AG09309 (cell line): ENCODE data around the gene CDH5.

Source experiments
- DNase-seq: peaks from one replicate; pipeline ENCODE4 v3.0.0-alpha.2; 2010; ENCODE audit warnings: low read depth
- H3K4me3 ChIP-seq: 2 replicates; pipeline ENCODE4 v1.5.1; 2011; ENCODE audit warnings: mild to moderate bottlenecking, low read depth, low read length, moderate library complexity; ENCODE audit not compliant: control insufficient read depth
- TF ChIP-seq, protein P1 (sequence below): IDR thresholded peaks from 2 replicates; pipeline ENCODE4 v1.5.1; 2011; ENCODE audit warnings: mild to moderate bottlenecking, low read depth, low read length, inconsistent platforms; ENCODE audit not compliant: insufficient read depth, control insufficient read depth; ENCODE audit errors: missing control alignments

The CDH5 gene

DNA sequence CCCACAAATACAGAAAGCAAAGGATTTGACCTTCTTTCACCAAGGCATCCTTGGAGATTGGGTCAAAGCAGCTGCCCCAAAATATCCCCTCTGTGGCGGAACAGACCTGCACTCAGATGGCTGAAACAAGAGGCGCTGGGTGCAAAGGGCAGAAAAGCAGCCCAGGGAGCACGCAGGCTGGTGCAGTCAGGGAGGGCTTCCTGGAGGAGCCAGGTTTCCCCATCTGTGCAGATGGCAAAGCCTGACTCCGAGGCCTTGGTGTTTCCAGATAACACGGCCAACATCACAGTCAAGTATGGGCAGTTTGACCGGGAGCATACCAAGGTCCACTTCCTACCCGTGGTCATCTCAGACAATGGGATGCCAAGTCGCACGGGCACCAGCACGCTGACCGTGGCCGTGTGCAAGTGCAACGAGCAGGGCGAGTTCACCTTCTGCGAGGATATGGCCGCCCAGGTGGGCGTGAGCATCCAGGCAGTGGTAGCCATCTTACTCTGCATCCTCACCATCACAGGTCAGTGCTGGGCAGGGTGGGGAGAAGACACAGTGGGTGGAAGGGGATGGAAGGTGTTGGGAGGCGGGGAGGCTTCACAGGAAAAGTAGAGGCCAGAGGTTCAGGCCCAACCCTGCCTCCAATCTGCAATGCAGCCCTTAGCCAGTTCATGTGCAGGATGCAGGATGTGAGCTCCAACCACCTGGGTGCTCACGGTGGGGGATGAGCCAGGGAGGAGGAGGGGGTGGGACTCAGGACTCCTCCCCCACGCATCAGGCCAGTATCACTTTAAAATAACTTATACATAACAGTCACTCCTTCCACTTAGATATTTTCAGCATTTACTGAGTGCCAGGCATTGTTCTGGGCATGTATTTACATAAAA lies 34.3 kb downstream of the CDH5 start:
- DNase-seq = no peak
- no peak overlapping the region for H3K4me3 ChIP-seq
- TF ChIP-seq, protein P1, sequence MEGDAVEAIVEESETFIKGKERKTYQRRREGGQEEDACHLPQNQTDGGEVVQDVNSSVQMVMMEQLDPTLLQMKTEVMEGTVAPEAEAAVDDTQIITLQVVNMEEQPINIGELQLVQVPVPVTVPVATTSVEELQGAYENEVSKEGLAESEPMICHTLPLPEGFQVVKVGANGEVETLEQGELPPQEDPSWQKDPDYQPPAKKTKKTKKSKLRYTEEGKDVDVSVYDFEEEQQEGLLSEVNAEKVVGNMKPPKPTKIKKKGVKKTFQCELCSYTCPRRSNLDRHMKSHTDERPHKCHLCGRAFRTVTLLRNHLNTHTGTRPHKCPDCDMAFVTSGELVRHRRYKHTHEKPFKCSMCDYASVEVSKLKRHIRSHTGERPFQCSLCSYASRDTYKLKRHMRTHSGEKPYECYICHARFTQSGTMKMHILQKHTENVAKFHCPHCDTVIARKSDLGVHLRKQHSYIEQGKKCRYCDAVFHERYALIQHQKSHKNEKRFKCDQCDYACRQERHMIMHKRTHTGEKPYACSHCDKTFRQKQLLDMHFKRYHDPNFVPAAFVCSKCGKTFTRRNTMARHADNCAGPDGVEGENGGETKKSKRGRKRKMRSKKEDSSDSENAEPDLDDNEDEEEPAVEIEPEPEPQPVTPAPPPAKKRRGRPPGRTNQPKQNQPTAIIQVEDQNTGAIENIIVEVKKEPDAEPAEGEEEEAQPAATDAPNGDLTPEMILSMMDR = no peak

DNA sequence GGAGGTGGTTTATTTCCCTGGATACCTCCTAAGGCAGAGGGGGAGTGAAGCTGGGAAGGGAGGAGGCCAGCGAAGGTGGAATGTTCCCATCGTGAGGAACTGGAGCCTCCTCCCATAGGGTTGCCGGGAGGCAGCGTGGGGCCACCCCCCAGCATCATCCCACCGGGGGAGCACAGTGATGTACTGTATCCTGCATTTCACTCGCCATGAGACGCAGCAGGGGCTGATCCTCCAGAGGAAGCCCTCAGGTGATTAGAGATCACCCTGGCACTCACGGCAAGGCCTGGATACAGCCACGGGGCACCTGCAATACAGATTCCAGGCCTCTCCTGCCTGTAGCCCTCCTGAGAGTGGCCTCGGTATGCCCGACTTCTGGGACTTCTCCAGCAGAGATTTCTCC lies 35.1 kb downstream of the CDH5 start:
- no peak for DNase-seq
- TF ChIP-seq, protein P1 = no peak
- H3K4me3 ChIP-seq = no peak overlapping the region

DNA sequence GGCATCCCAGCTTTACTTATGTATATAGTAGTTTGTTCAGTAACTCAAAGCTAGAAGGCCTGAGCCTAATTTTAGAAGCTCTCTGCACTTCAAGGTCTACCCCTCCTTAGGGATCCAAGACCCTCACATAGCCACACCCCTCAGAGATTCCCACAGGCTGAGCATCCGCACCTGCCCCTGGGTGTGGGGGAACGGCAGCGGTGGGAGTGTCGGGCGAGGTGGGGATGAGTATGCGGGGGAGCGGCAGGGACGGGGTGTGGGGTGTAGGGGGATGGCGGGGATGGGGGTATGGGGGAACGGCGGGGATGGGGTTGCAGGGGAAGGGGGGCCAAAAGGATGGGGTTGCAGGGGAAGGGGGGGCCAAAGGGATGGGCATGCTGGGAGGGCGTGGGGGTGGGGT lies 35.7 kb downstream of the CDH5 start:
- H3K4me3 ChIP-seq = no peak overlapping the region
- TF ChIP-seq, protein P1 = no peak
- no peak for DNase-seq

DNA sequence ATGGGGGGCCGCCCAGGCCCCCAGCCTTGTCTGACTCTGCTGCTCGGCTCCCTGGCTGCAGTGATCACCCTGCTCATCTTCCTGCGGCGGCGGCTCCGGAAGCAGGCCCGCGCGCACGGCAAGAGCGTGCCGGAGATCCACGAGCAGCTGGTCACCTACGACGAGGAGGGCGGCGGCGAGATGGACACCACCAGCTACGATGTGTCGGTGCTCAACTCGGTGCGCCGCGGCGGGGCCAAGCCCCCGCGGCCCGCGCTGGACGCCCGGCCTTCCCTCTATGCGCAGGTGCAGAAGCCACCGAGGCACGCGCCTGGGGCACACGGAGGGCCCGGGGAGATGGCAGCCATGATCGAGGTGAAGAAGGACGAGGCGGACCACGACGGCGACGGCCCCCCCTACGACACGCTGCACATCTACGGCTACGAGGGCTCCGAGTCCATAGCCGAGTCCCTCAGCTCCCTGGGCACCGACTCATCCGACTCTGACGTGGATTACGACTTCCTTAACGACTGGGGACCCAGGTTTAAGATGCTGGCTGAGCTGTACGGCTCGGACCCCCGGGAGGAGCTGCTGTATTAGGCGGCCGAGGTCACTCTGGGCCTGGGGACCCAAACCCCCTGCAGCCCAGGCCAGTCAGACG lies 36.2 kb downstream of the CDH5 start:
- DNase-seq = no peak
- H3K4me3 ChIP-seq = no peak overlapping the region
- TF ChIP-seq, protein P1 = no peak

DNA sequence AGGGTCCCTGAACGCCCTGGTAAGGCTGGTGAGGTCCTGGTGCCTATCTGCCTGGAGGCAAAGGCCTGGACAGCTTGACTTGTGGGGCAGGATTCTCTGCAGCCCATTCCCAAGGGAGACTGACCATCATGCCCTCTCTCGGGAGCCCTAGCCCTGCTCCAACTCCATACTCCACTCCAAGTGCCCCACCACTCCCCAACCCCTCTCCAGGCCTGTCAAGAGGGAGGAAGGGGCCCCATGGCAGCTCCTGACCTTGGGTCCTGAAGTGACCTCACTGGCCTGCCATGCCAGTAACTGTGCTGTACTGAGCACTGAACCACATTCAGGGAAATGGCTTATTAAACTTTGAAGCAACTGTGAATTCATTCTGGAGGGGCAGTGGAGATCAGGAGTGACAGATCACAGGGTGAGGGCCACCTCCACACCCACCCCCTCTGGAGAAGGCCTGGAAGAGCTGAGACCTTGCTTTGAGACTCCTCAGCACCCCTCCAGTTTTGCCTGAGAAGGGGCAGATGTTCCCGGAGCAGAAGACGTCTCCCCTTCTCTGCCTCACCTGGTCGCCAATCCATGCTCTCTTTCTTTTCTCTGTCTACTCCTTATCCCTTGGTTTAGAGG lies 37.1 kb downstream of the CDH5 start:
- TF ChIP-seq, protein P1 = no peak
- no peak for DNase-seq
- no peak overlapping the region for H3K4me3 ChIP-seq

DNA sequence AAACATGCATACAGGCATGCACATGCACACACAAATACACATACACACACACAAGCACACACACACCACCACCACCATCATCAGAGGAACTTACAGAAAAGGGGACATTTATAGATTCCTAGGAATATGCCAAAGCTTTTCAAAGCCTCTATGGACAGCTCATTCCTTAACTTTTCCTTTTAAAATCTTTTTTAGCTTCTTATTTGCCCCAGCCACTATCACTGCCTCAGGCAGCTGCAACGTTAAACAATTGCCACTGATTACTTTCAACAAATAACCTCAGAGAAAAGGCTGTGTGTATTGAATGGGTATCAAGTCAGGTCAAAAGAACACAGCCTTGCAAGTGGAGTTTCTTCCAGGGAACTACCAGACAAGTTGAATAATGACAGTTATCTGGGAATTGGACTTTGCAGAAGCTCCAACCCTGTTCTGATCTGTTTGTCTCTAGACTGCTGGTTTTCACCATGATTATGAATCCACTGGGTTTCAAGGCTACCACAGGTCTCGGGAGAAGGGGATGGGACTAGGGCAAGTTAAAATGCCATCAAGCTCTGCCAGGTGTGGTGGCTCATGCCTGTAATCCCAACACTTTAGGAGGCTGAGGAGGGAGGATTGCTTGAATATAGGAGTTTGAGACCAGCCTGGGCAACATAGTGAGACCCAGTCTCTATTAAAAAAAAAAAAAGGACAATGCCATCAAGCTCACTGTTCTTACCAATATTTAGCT lies 38.7 kb downstream of the CDH5 start:
- no peak for DNase-seq
- TF ChIP-seq, protein P1 = no peak
- H3K4me3 ChIP-seq = no peak overlapping the region
